ENCODE data around the gene CDH26. TPM values are rescaled to one million over a fixed set of nuclear protein-coding genes. Genes with fewer than 3 reads are reported as not detected.

Gene CDH26
- total RNA-seq, 1 experiment from 2014 or later, result not detected

DNA sequence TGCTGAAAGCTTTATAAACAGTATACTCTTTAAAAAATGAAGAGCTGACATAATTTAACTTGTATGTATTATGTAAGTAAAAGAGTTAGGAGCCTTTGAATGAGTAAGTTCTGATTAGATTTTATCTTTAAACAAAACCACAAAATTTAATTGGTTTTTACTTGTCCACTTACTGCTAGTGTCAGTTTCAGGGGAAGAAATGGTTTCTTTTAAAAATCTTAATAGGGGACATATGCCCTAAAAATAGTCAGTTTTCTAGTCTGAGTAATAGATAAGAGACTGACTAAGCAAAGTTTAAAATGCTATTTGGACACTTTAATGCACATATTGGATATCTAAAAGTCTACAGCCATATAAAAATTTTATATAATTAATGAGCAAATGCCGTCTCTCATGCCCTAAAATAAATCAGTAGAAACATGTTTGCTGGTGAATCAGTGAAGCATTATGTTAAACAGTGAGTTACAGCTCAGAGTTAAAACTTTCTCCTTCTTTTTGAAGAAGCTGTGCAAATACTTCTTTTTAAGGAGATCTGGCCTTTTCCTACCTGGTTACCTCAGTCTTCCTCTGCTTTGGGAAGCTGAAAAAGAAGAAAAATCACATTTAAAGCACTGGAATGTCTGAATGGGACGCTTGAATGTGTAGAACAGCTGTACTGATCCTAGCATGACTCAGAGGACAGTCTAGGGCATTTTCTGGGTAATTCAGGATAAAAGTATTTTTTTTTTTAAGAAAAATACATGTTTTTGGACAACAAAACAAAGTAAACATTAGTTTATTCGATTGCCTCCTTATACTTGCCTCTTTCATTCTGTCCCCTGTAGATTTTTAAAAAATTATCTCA lies 55.3 kb downstream of the CDH26 start:
- DNase-seq (ENCODE audit: low read depth), result no peak

GRCh38 chr20:60016406-60016805 lies 58.2 kb downstream of the CDH26 start:
- no peak for DNase-seq (ENCODE audit: low read depth)

GRCh38 chr20:60020251-60020650 lies 62.0 kb downstream of the CDH26 start:
- no peak for DNase-seq (ENCODE audit: low read depth)

DNA sequence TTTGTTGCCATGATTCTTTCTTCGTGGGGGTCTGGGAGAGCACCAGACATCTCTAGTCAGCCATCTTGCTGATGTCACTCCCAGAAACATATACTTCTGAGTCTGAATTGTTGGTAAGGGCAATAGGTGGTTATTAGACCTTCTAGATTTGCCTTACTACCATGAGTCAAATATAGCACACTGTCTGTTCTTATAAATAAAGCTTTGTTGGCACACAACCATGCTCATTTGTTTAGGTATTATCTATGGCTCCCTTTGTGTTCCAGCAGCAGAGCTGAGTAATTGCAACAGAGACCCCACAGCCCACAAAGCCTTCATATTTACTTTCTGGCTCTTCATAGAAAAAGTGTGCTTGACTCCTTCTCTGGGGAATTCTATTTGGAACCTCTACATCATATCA lies 62.9 kb downstream of the CDH26 start:
- DNase-seq (ENCODE audit: low read depth), result no peak

DNA sequence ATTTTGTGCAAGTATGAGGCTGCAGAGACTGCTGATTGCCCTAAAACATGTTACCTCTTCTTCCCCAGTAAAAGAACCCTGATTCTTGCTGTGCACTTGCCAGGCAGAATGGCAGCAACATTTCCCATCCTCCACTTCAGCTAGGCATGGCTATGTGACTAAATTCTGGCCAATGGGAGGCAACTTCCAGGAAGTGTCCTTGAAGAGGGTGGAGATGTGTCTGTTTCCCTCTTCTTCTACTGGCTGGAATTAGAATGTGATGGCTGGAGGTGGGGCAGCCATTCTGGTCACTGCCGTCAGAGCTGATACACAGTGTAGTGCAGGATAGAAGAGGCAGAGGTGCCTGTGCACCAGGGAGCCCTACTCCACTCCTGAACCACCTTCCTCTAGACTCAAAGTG lies 64.6 kb downstream of the CDH26 start:
- DNase-seq (ENCODE audit: low read depth), result no peak

DNA sequence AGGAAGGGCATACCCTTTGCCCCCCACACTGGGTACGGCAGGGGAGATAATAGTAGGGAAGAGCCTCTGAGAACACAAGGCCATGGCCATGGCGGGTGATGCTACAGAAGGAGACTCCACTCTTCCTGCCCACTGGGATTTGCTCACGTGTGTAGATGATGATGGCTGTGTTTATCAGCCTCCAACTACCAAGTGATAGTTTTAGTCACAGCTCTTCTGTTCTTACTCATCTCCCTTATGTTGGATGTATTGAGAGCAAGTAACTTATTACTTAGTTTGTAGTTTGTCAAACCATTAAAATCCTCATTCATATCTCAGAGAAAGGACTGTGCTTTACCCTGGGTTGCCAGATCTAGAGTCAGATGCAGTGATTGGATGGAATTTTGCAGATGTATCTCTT lies 66.0 kb downstream of the CDH26 start:
- DNase-seq (ENCODE audit: low read depth), result no peak

- no peak for DNase-seq (ENCODE audit: low read depth)
These were observed 66.6 kb downstream of the CDH26 start for GRCh38 chr20:60024801-60025200.

- DNase-seq (ENCODE audit: low read depth), result no peak
These were observed 67.8 kb downstream of the CDH26 start for GRCh38 chr20:60026010-60026409.

DNA sequence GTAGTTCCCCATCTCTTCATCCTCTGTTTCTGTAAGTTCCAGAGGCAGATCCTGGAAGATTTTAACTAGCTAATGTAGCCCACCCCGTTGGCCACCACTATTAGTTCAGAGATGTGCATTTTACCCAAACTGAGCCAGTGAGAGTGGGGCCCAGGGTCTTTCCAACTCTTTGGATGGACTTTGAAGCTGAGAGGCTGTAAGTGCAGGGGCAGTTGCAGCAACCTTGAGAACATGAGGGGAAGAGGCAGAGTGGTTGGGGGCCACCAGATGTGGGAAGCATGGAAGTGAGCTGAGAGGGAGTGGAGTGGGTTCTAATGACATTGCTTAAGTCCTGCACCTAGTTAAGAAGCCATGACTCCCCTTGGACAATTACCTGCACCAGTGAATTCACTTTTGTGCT lies 72.2 kb downstream of the CDH26 start:
- DNase-seq (ENCODE audit: low read depth), result no peak

GRCh38 chr20:60031107-60031506 lies 72.9 kb downstream of the CDH26 start:
- DNase-seq (ENCODE audit: low read depth), result no peak

DNA sequence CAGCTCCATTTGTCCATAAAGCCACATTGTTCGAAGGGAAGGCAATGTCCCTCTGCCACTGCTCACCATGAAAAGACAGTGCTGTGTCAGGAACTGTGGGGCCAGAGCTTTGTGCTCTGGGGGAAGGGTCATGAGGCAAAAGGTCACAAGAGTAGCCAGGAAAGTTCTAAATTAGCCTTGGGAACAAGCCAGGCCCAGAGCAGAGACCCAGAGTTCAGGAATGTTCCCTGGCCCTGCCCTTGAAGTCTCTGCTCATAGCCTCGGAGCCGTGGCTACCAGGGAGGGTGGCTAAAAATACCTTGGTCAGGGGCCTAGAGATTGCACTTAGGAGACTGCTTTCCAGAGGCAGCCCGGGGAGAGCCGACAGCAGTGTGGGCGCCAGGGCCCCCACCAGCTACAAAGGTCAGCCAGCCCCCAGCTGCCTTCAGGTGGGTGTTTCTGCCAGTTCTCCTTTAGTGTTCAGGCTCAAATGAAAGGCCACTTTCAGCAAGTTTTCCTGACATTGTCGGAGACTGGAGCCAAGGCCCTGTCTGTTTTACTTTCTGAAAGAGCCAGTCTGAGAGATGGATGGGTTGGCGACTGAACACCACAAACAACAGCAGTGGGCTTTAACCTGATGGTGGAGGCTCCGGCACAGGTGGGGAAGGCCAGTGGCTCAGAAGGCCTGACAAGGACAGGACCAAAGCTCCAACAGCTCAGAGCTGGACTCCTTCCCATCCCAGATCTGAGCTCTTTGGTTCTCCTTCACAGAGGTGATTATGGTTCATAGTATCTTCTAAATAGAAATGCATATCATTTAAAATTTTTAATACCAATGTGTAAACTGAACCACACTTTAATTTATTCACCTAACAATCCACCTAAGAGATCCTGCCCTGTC lies 76.2 kb downstream of the CDH26 start:
- no peak for DNase-seq (ENCODE audit: low read depth)

- no peak for DNase-seq (ENCODE audit: low read depth)
These were observed 77.3 kb downstream of the CDH26 start for GRCh38 chr20:60035486-60035885.

DNA sequence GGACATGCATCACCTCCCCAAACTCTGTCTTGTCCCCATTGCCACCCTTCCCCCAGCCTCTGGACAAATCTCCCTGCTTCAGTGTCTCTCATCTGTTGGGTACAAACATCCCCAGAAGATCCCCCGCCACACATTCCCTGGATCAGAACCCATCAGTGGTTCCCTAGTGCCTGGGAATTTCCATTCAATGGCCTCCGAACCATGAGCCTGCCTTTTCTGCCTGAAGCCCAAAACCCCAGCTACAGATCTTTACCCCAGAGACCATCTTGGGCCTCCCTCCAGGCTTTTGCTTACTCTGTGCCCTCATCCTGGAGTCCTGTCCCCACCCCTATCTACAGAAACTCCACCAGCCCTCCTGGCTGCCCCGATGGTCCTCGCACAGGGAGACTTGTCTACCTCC lies 78.1 kb downstream of the CDH26 start:
- no peak for DNase-seq (ENCODE audit: low read depth)

DNA sequence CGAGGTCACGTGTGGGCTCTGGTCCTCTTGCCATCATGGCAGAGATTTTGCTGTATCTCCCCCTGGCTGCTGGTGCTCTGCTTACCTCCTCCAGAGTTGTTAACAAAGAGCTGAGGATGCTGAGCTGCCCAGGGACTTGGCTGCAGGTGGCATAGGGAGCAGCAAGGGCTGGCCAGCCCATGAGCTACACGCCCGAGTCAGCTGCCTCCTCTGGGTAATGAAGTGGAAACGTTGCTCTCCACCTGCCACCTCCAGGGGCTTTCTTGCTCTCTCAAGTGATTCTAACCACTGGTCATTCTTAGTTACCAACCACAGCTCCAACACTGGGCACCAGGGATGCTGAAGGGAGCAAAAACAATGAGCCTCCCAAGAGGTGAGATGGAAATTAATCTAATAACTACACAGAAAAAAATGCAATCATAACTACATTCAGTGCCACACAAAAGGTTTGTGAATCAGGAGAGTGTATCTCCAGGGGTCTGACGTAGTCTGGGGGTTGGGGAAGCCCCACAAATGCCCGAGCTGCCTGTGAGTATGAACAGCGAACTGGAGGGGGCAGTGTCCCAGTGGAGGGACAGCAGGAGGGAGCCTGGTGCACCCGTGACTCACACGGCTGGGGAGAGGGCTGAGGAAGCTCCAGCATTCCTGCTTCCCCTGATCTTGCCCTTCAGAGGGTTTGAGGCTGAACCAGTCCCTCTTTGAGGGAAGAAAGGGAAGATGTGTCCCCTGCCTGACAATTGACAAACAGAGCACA lies 78.7 kb downstream of the CDH26 start:
- DNase-seq (ENCODE audit: low read depth), result peak; percentile 15

DNA sequence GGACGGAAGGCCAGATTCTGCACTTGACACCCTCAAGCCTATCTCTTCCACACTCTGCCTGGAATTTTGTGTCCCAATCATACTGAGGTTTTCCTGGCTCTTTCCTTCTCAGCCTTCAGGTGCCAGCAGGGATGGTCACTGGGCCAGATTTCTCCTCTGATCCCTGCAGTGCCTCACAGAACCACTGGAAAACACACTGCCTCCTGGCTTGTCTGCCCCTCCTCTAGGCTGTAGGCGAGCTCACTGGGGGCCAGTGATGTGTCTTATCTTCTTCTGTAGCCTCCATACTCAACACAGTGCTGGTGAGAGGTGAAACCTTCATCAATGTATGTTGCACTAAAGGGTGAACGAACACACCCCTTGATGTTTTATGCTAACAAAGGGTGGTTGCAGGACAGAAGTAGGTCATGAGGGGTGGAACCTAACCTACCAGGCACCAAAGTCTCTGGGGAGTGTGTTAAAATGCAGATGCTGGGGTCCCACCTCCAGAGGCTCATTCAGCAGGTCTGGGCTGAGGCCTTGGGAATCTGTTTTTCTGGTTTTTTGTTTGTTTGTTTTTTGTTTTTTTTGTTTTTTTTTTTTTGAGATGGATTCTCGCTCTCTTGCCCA lies 80.3 kb downstream of the CDH26 start:
- no peak for DNase-seq (ENCODE audit: low read depth)

DNA sequence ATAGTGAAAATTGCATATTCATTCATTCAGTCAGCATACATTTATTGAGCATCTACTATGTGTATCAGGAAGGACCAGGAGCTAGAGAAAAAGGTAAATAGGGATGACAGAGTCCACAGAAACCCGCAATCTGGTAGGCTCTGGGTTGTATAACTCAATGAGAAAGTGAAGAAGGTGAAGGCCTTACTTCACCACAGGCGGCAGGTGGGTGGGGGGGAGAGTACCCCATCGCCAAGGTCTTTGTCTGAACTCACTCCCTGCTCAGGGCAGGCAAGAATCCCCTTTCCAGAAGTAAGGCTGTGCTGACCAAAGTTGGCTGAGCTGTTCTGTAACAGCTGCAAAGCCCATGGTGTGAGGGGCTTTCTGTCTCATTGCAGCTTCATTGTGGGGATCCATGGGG lies 81.3 kb downstream of the CDH26 start:
- no peak for DNase-seq (ENCODE audit: low read depth)

DNA sequence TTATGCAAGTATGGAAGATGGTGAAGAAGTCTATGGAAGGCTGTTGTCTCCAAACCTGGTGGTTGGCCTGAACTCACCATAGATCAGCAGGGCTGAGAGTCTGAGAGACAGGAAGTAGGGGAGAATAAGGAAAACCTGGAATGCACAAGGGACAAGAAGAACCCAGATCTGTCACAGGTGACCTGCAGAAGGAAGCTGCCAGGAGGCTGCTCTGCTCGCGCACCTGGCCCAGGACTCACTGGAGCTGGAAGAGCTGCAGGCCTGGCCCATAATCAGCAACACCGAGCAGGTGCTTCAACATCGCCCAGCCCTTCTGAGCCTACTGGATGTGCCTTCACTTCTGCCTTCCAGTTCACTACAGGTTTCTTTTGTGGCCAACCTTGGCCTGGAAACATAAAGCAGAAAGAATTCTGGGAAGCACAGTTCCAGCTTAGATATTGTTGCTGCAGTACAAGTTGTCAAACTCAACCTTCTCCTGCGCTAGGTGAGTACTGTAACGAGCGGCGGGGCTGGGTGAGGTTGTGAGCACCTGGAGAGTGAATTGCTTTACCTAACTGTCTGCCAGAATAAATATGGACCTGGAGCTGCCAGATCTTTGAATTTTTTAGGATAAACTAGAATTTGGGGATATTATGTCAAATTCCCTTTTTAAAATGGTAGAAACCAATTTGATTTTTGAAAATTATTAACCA lies 82.4 kb downstream of the CDH26 start:
- no peak for DNase-seq (ENCODE audit: low read depth)

DNA sequence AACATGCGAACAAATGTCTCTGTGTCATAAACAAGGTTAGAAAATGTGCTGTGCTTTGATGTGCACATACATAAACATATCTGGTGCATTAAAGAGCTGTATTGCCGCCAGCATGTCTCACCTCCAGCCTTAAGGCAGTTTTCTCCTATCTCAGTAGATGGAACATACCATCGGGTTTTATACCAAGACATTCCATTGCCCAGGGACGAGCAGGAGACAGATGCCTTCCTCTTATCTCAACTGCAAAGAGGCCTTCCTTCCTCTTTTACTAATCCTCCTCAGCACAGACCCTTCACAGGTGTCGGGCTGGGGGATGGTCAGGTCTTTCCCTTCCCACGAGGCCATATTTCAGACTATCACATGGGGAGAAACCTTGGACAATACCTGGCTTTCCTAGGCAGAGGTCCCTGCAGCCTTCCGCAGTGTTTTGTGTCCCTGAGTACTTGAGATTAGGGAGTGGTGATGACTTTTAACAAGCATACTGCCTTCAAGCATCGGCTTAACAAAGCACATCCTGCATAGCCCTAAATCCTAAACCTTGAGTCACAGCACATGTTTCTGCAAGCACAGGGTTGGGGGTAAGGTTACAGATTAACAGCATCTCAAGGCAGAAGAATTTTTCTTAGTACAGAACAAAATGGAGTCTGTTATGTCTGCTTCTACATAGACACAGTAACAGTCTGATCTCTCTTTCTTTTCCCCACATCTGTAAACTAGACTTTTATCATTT lies 83.4 kb downstream of the CDH26 start:
- DNase-seq (ENCODE audit: low read depth), result peak; percentile 26

GRCh38 chr20:60043435-60043834 lies 85.2 kb downstream of the CDH26 start:
- DNase-seq (ENCODE audit: low read depth), result no peak

DNA sequence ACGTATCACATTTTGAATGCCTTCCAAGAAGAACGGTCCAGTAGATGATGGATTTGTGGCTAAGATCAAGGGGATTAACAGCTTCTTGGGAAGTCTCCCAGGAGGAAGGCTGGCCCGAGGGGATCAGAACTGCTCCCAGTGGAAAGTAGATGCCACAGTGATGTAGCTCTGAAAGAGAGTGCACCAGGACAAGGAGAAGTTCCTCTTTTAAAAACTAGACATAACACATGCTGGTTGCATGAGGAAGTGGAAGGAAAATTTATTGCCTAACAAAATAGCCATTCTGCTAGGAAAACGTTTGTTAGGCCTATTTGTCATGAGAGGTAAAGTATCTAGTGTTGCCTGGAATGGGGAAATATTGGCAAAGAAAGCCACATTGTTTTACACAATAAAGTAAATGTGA lies 87.8 kb downstream of the CDH26 start:
- peak; percentile 78 for DNase-seq (ENCODE audit: low read depth)

Data from RPMI7951 (cell line).